ENCODE results near the gene STKLD1. TPM values are rescaled to one million over a fixed set of nuclear protein-coding genes. Genes with fewer than 3 reads are reported as not detected.
A peak's percentile ranks its signal among the peaks of the same experiment; 100 is the strongest.

Gene STKLD1
- total and polyA plus RNA-seq, 12 donors, result 0.17 to 1.7 (median 0.68) TPM; not detected in 2

- no peak overlapping the region for H3K4me3 ChIP-seq
- H3K27ac ChIP-seq, result no peak overlapping the region
- no peaks in the 10 kb centered on the region for H3K36me3 ChIP-seq
- DNase-seq (peak; percentile 23 to 31), ATAC-seq (peak in 3 of 8 donors; percentile 45 to 60 (median 51))
- TF ChIP-seq CTCF (IDR thresholded peaks at IDR 0.05), result peak in 5 of 9 donors; percentile 17 to 38 (median 32)
- H3K27me3 ChIP-seq, result peaks cover 5 to 44% (median 41%) of the 10 kb centered on the region in 7 donors
- WGBS, 2 donors, result 21% methylated on average over 49 of the region's 49 CpGs
- intact Hi-C loops (cut with DNase I), result loop anchor here in 1 of 10 donors (5.0 kb wide), 1 partner anchor 1093 kb away; no protein-coding TSS in a partner anchor
- peaks cover 0 to 5% (median 3%) of the 10 kb centered on the region in 9 donors for H3K4me1 ChIP-seq
- no peaks in the 10 kb centered on the region for H3K9me3 ChIP-seq
These were observed 53.5 kb downstream of the STKLD1 start for GRCh38 chr9:133429641-133430161.

- DNase-seq (no peak), ATAC-seq (no peak)
- H3K27ac ChIP-seq, result no peak overlapping the region
- H3K36me3 ChIP-seq, result no peaks in the 10 kb centered on the region
- intact Hi-C loops (cut with DNase I), result no loop called here
- 90 to 100% methylated on average over 1 of the region's 1 CpG for WGBS, 2 donors
- TF ChIP-seq CTCF (IDR thresholded peaks at IDR 0.05), result no peak
- H3K27me3 ChIP-seq, result peaks cover 5 to 44% (median 38%) of the 10 kb centered on the region in 7 donors
- peaks cover 0 to 5% (median 3%) of the 10 kb centered on the region in 9 donors for H3K4me1 ChIP-seq
- no peaks in the 10 kb centered on the region for H3K9me3 ChIP-seq
- no peak overlapping the region for H3K4me3 ChIP-seq
These were observed 54.1 kb downstream of the STKLD1 start for GRCh38 chr9:133430244-133430643.

- ATAC-seq (no peak), DNase-seq (no peak)
- TF ChIP-seq CTCF (IDR thresholded peaks at IDR 0.05), result no peak
- no peaks in the 10 kb centered on the region for H3K36me3 ChIP-seq
- no peaks in the 10 kb centered on the region for H3K9me3 ChIP-seq
- H3K27ac ChIP-seq, result no peak overlapping the region
- intact Hi-C loops (cut with DNase I), result no loop called here
- no peak overlapping the region for H3K4me3 ChIP-seq
- H3K27me3 ChIP-seq, result peaks cover 0 to 13% (median 9%) of the 10 kb centered on the region in 7 donors
- WGBS, 2 donors, result 88% methylated on average over 11 of the region's 11 CpGs
- H3K4me1 ChIP-seq, result peaks cover 0 to 2% (median 0%) of the 10 kb centered on the region in 9 donors
These were observed 57.2 kb downstream of the STKLD1 start for GRCh38 chr9:133433351-133433843.

- no peaks in the 10 kb centered on the region for H3K9me3 ChIP-seq
- no peak for DNase-seq
- intact Hi-C loops (cut with DNase I), result no loop called here
- no peak overlapping the region for H3K4me3 ChIP-seq
- no peak overlapping the region for H3K27ac ChIP-seq
- TF ChIP-seq CTCF (IDR thresholded peaks at IDR 0.05), result no peak
- WGBS, 2 donors, result 80 to 81% methylated on average over 16 of the region's 16 CpGs
- H3K4me1 ChIP-seq, result no peaks in the 10 kb centered on the region
- H3K36me3 ChIP-seq, result no peaks in the 10 kb centered on the region
- no peaks in the 10 kb centered on the region for H3K27me3 ChIP-seq
- no peak for ATAC-seq
These were observed 60.5 kb downstream of the STKLD1 start for GRCh38 chr9:133436681-133437080.
